ENCODE results near the gene RDH12. TPM values are rescaled to one million over a fixed set of nuclear protein-coding genes. Genes with fewer than 3 reads are reported as not detected.
A peak's percentile ranks its signal among the peaks of the same experiment; 100 is the strongest.

RDH12 gene
- total and polyA plus RNA-seq, 9 of the 15 experiments (the other 6 are each of a cell fraction or from before 2014, with no cell fraction given) = 0.03 to 0.29 (median 0.07) TPM; not detected in 2

GRCh38 chr14:67738740-67739504, 37.2 kb downstream of the RDH12 start (continued):
- TF ChIP-seq CBFA2T3 (IDR thresholded peaks at IDR 0.05) = 0 out of 2 replicates have a peak, but pooled peaks have one; percentile 11
- TF ChIP-seq DPF2 (IDR thresholded peaks at IDR 0.05) = peak; percentile 57; the same call in 1 of the 2 replicates
- no peak for TF ChIP-seq ZNF830 (CRISPR knock-in tag; IDR thresholded peaks at IDR 0.05)
- no peak for TF ChIP-seq ATF1 (CRISPR knock-in tag; IDR thresholded peaks at IDR 0.05)
- TF ChIP-seq ATF1 (tag; IDR thresholded peaks at IDR 0.05) = peak; percentile 80
- TF ChIP-seq ZBTB11 (CRISPR knock-in tag; IDR thresholded peaks at IDR 0.05) = no peak
- no peak for TF ChIP-seq MAFG (tag; conservative IDR thresholded peaks at IDR 0.05)
- no peak for TF ChIP-seq ZNF79 (CRISPR knock-in tag; IDR thresholded peaks at IDR 0.05; ENCODE audit: low read depth)
- no peak for TF ChIP-seq RHOXF2B (CRISPR knock-in tag; conservative IDR thresholded peaks at IDR 0.05)
- no peak for TF ChIP-seq ZBTB1 (CRISPR knock-in tag; IDR thresholded peaks at IDR 0.05; ENCODE audit: borderline replicate concordance, low read depth)
- TF ChIP-seq DEAF1 (CRISPR knock-in tag; IDR thresholded peaks at IDR 0.05) = no peak
- TF ChIP-seq YBX1 (IDR thresholded peaks at IDR 0.05) = no peak
- no peak for TF ChIP-seq TSHZ1 (CRISPR knock-in tag; IDR thresholded peaks at IDR 0.05)
- TF ChIP-seq SREBF2 (CRISPR knock-in tag; IDR thresholded peaks at IDR 0.05) = no peak
- TF ChIP-seq TBL1XR1 (IDR thresholded peaks at IDR 0.05; ENCODE audit: low read length in 2 of 2) = no peak
- no peak for TF ChIP-seq ZNF57 (CRISPR knock-in tag; IDR thresholded peaks at IDR 0.05)
- no peak for TF ChIP-seq DACH1 (IDR thresholded peaks at IDR 0.05; ENCODE audit: partially characterized antibody)
- peak; percentile 80 for TF ChIP-seq USF2 (CRISPR knock-in tag; IDR thresholded peaks at IDR 0.05)

Data from K562 (cell line).